IMR-90 (cell line): ENCODE results near the gene FBXO28. TPM values are rescaled to one million over a fixed set of nuclear protein-coding genes. Genes with fewer than 3 reads are reported as not detected.

ENCODE experiments used
- ATAC-seq: fragments of 200-7000 bp; cut with Tn5 transposase; 2 replicates; pipeline ENCODE4 v1.9.1; 2020; ENCODE audit warnings: low read depth, mild to moderate bottlenecking, moderate library complexity
- BruUV-seq: library from RNA; stranded (reverse); fragments of 400-500 nt; replicated peaks from 2 replicates; lab custom pipeline; 2021; lab: Mats Ljungman, UMichigan
- CTCF ChIA-PET: fragments of 300-600 bp; formaldehyde crosslinking; extraction: SDS; loops from one replicate; lab custom pipeline; 2021; ENCODE audit warnings: antibody characterized with exemption; lab: Yijun Ruan, JAX
- POLR2A ChIA-PET: fragments of 300-600 bp; sonication (Branson Sonifier 250); formaldehyde crosslinking; loops from one replicate; lab custom pipeline; 2022; ENCODE audit warnings: antibody characterized with exemption; ENCODE audit not compliant: unreplicated experiment; lab: Charles Lee
- DNase-seq: peaks from one replicate; pipeline ENCODE4 v3.0.0; 2013
- H2AFZ ChIP-seq: replicated peaks from 2 replicates; pipeline ENCODE3; 2013; ENCODE audit warnings: low read length, mild to moderate bottlenecking; ENCODE audit not compliant: poor library complexity
- H2AK5ac ChIP-seq: 2 replicates; pipeline ENCODE4 v1.6.1; 2013; ENCODE audit warnings: low read depth, low read length, inconsistent platforms
- H2AK9ac ChIP-seq: replicated peaks from 2 replicates; pipeline ENCODE3; 2013; ENCODE audit warnings: mild to moderate bottlenecking, low read depth, low read length, moderate library complexity; ENCODE audit not compliant: poor library complexity
- H2BK120ac ChIP-seq: 2 replicates; pipeline ENCODE4 v1.6.1; 2013; ENCODE audit warnings: low read depth, low read length, inconsistent platforms
- H2BK15ac ChIP-seq: 3 replicates; pipeline ENCODE4 v1.6.1; 2013; ENCODE audit warnings: low read depth, low read length, inconsistent platforms
- H2BK20ac ChIP-seq: 2 replicates; pipeline ENCODE4 v1.6.1; 2013; ENCODE audit warnings: low read depth, mild to moderate bottlenecking, inconsistent platforms, low read length, moderate library complexity
- H2BK5ac ChIP-seq: 2 replicates; pipeline ENCODE4 v1.6.1; 2013; ENCODE audit warnings: mild to moderate bottlenecking, low read depth, low read length, inconsistent platforms; ENCODE audit not compliant: poor library complexity, severe bottlenecking
- H3K14ac ChIP-seq: replicated peaks from 2 replicates; pipeline ENCODE4 v1.6.1; 2013; ENCODE audit warnings: low read depth, low read length, inconsistent platforms
- H3K18ac ChIP-seq: 2 replicates; pipeline ENCODE4 v1.6.1; 2013; ENCODE audit warnings: low read depth, low read length, control low read depth
- H3K23ac ChIP-seq: 2 replicates; pipeline ENCODE4 v1.6.1; 2013; ENCODE audit warnings: low read depth, low read length, inconsistent platforms
- H3K27ac ChIP-seq: 2 replicates; pipeline ENCODE4 v1.5.1; 2013; ENCODE audit warnings: mild to moderate bottlenecking, control low read depth, low read length; ENCODE audit not compliant: insufficient read depth
- H3K27me3 ChIP-seq: 2 replicates; pipeline ENCODE4 v1.6.1; 2013; ENCODE audit warnings: low read length; ENCODE audit not compliant: control insufficient read depth, insufficient read depth
- H3K36me3 ChIP-seq: 2 replicates; pipeline ENCODE4 v1.6.1; 2013; ENCODE audit warnings: low read length, mixed read lengths; ENCODE audit not compliant: control insufficient read depth, insufficient read depth
- H3K4ac ChIP-seq: 2 replicates; pipeline ENCODE4 v1.6.1; 2013; ENCODE audit warnings: low read depth, low read length, inconsistent platforms
- H3K4me1 ChIP-seq: 2 replicates; pipeline ENCODE4 v1.6.1; 2013; ENCODE audit warnings: low read length, mixed read lengths; ENCODE audit not compliant: control insufficient read depth, insufficient read depth
- H3K4me2 ChIP-seq: 2 replicates; pipeline ENCODE4 v1.6.1; 2013; ENCODE audit warnings: low read depth, mild to moderate bottlenecking, control low read depth, low read length, moderate library complexity
- H3K4me3 ChIP-seq: 2 replicates; pipeline ENCODE4 v1.5.1; 2013; ENCODE audit warnings: low read depth, mild to moderate bottlenecking, control low read depth, low read length, moderate library complexity; ENCODE audit not compliant: insufficient read depth
- H3K56ac ChIP-seq: 2 replicates; pipeline ENCODE4 v1.6.1; 2013; ENCODE audit warnings: low read length, inconsistent platforms; ENCODE audit not compliant: insufficient read depth; ENCODE audit errors: extremely low read depth
- H3K79me1 ChIP-seq, 2 experiments: 2 replicates each; pipeline ENCODE4 v1.6.1; 2013; ENCODE audit warnings: low read length in 2 of 2, inconsistent platforms in 1 of 2, low read depth in 1 of 2
- H3K9ac ChIP-seq: 2 replicates; pipeline ENCODE4 v1.6.1; 2013; ENCODE audit warnings: low read depth, low read length, control low read depth
- H3K9me1 ChIP-seq: 2 replicates; pipeline ENCODE4 v1.6.1; 2013; ENCODE audit warnings: low read length, inconsistent platforms; ENCODE audit not compliant: insufficient read depth
- H3K9me3 ChIP-seq: 2 replicates; pipeline ENCODE4 v1.6.1; 2013; ENCODE audit warnings: low read length; ENCODE audit not compliant: control insufficient read depth, insufficient read depth
- H4K20me1 ChIP-seq: 2 replicates; pipeline ENCODE4 v1.6.1; 2013; ENCODE audit warnings: low read length, inconsistent platforms; ENCODE audit not compliant: insufficient read depth
- H4K5ac ChIP-seq: 2 replicates; pipeline ENCODE4 v1.6.1; 2013; ENCODE audit warnings: mild to moderate bottlenecking, low read depth, low read length, control low read depth
- H4K8ac ChIP-seq, 2 experiments: 2 replicates each; pipeline ENCODE4 v1.6.1; 2013; ENCODE audit warnings: low read depth in 2 of 2, low read length in 2 of 2, control low read depth in 1 of 2, inconsistent platforms in 1 of 2
- H4K91ac ChIP-seq: 2 replicates; pipeline ENCODE4 v1.6.1; 2013; ENCODE audit warnings: low read depth, low read length, inconsistent platforms; ENCODE audit not compliant: insufficient read depth
- CEBPB ChIP-seq: IDR thresholded peaks from 2 replicates; pipeline ENCODE4 v1.6.1; 2012; ENCODE audit warnings: low read depth, low read length, improper control_type of control experiment
- FOS ChIP-seq: fragments of 150-350 bp; IDR thresholded peaks from 2 replicates; pipeline ENCODE4 v1.6.1; 2016; ENCODE audit warnings: low read depth, low read length
- WGBS, 2 experiments: methylation state at CpG; one replicate each; pipeline versions ENCODE4 v1.1.5 to v1.1.7; 2013; ENCODE audit warnings: missing lambda C conversion rate in 2 of 2; ENCODE audit not compliant: insufficient read length in 1 of 2; ENCODE audit errors: extremely low coverage in 2 of 2; 5-methylcytosine and 5-hydroxymethylcytosine counted together
- dilution Hi-C: fragments of 300-500 bp; cut with HindIII; formaldehyde crosslinking; loops from one replicate; pipeline ENCODE4 v1.14.3; 2018; ENCODE audit warnings: low sequenced_read_pairs; ENCODE audit not compliant: unreplicated experiment
- in situ Hi-C: fragments of 300-500 bp; cut with MboI; formaldehyde crosslinking; loops from 3 replicates; pipeline ENCODE4 v1.14.3; 2019; ENCODE audit warnings: low sequenced_read_pairs, inconsistent platforms, mixed read lengths
- intact Hi-C: fragments of 100-400 bp; cut with micrococcal nuclease; formaldehyde crosslinking; loops from 2 replicates; pipeline ENCODE4 v1.10.0; 2022
- polyA plus RNA-seq, 3 experiments: library from polyadenylated mRNA; depleted of rRNA; stranded (reverse); fragments of >200 nt; gene quantifications; 2 replicates each; pipeline ENCODE4 v1.2.3, GENCODE V29; 2012; ENCODE audit warnings: low replicate concordance in 1 of 3
- total RNA-seq: library from RNA; depleted of rRNA; stranded (reverse); fragments of >200 nt; gene quantifications from 2 replicates; pipeline ENCODE4 v1.2.3, GENCODE V29; 2012
- TF ChIP-seq, protein P1 (sequence below): fragments of 150-350 bp; IDR thresholded peaks from 2 replicates; pipeline ENCODE4 v1.6.1; 2017; ENCODE audit warnings: mild to moderate bottlenecking, antibody characterized with exemption, low read length, low read depth

FBXO28 gene
- total and polyA plus RNA-seq, 2 of the 4 experiments (the other 2 are of a cell fraction): 11.6 to 22.6 TPM

DNA sequence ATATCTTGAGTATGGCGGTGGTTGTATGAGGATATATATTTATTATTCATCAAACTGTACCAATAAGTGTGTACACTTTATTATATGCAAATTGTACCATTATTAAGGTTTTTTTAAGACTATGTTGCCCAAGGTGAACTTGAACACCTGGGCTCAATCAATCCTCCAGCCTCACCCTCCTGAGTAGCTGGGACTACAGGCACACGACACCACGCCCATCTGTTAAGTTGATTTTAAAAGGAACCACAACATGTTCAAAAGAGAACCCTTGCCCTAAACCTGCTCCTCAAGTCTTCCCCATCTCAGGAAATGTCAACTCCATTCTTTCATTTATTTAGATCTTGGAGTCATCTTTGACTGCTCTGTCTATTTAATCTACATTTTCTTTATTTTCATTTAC lies 24.3 kb upstream of the FBXO28 start:
- Histone ChIP-seq H2AK5ac (no peak overlapping the region), H3K18ac (no peak overlapping the region), H2AK9ac (no peak overlapping the region), H3K4ac (no peak overlapping the region), H3K4me3 (no peak overlapping the region), H3K36me3 (no peaks in the 10 kb centered on the region), H4K20me1 (no peaks in the 10 kb centered on the region), H3K27me3 (peaks cover 1% of the 10 kb centered on the region; the same call in 1 of the 2 replicates), H2AFZ (no peak overlapping the region), H3K9ac (no peak overlapping the region), H3K23ac (no peak overlapping the region), H3K27ac (no peak overlapping the region), H3K14ac (no peak overlapping the region), H3K56ac (no peak overlapping the region), H3K9me3 (no peaks in the 10 kb centered on the region), H2BK5ac (no peak overlapping the region), H2BK120ac (no peak overlapping the region), H3K9me1 (no peaks in the 10 kb centered on the region), H3K4me2 (no peak overlapping the region), H2BK20ac (no peak overlapping the region), H3K4me1 (no peaks in the 10 kb centered on the region), H4K8ac (no peak overlapping the region), H4K5ac (no peak overlapping the region), H4K91ac (no peak overlapping the region), H2BK15ac (no peak overlapping the region), H3K79me1 (no peaks in the 10 kb centered on the region)
- dilution Hi-C loops: no loop called here
- no CpG with 5 or more reads among the region's 3 CpGs for WGBS, 2 experiments
- no peak for ATAC-seq
- POLR2A ChIA-PET: no interaction called here
- in situ Hi-C loops: no loop called here
- TF ChIP-seq FOS (no peak), CEBPB (no peak)
- TF ChIP-seq, protein P1, sequence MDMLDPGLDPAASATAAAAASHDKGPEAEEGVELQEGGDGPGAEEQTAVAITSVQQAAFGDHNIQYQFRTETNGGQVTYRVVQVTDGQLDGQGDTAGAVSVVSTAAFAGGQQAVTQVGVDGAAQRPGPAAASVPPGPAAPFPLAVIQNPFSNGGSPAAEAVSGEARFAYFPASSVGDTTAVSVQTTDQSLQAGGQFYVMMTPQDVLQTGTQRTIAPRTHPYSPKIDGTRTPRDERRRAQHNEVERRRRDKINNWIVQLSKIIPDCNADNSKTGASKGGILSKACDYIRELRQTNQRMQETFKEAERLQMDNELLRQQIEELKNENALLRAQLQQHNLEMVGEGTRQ: no peak
- DNase-seq: no peak
- no TSS peak for BruUV-seq
- intact Hi-C loops: no loop called here
- CTCF ChIA-PET: no interaction called here
